GM18520 (cell line): ENCODE data around the gene SLC35D2.
"Not testable (repeated sequence)": the region's sequence is repeated elsewhere in the genome, so short reads cannot be mapped to it uniquely, and the experiment has no call there.

ENCODE experiments used
- ATAC-seq: cut with Tn5 transposase; IDR thresholded peaks from one replicate; pipeline ENCODE4 v1.9.1; 2021; ENCODE audit not compliant: unreplicated experiment

Gene SLC35D2

DNA sequence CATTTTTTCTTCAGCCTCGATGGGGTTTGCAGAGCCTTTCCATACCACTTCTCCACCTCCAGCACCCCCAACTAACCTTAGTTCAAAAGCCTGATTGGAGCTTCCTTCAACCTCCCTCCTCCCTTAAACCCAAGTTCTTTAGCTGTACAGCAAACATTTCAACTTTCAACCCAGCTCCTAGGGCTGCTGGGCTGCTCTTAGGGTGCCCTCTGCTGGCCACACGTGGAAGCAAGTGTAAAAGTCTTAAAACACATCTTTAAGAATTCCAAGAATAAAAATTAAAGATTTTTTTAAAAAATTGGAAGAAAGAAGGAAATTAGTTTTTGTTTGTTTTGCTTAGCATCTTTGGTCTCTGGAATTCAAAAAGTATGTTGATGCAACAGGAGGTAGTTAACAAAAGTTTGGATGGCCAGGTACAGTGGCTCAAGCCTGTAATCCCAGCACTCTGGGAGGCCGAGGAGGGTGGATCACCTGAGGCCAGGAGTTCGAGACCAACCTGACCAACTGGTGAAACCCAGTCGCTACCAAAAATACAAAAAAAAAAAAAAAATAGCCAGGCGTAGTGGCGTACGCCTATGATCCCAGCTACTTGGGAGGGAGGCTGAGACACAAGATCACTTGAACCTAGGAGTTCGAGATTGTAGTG is 66.1 kb downstream of the SLC35D2 start:
- ATAC-seq = no peak

DNA sequence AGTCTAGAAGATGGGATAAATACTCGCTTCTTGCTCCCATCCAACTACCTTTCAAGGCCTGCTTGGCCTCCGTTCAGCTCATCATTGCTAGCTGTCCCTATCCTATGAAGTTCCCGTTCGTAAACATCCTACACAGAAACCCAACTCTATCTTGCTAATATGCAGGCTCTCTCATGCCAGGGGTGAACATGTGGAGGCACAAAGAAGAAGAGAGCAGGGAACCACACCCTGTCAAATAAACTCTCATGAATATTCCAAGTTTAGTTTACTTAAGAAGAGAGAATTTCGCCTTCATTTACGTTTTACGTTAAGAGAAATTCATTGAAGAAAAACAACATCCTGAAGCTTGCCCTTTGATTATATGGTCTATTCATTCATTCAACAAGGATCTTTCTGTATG is 73.7 kb downstream of the SLC35D2 start:
- ATAC-seq = no peak

- not testable (repeated sequence) for ATAC-seq
Measured at GRCh38 chr9:96306958-96307357, 76.6 kb downstream of the SLC35D2 start.

DNA sequence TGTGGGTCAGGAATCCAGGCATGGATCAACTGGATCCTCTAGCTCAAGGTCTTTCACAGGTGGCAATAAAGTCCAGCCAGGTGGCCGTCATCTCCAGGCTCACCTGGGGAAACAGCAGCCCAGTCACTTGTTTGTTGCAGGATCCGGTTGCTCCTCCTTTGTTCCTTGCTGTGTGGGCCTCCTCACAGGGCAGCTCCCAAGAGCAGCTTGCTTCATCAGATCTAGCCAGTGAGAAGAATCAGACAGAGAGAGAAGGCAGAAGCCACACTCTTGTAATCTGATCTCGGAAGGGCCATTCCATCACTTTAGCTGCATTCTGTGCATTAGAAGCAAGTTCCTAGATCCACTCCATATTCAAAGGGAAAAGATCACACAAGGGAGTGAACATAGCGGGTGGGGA is 78.3 kb downstream of the SLC35D2 start:
- no peak for ATAC-seq

- ATAC-seq = no peak
Measured at GRCh38 chr9:96304230-96304629, 79.3 kb downstream of the SLC35D2 start.

- ATAC-seq = no peak
Measured at GRCh38 chr9:96302021-96302420, 81.5 kb downstream of the SLC35D2 start, which contains the start of gene HSD17B3. Gene HSD17B3 (minus strand): TSS chr9:96302176. CDS start chr9:96302104, 72 bp downstream.

- no peak for ATAC-seq
Measured at GRCh38 chr9:96299823-96300222, 83.7 kb downstream of the SLC35D2 start.

- no peak for ATAC-seq
Measured at GRCh38 chr9:96294159-96294545, 89.4 kb downstream of the SLC35D2 start.

GRCh38 chr9:96293498-96294158 is 89.9 kb downstream of the SLC35D2 start:
- no peak for ATAC-seq

DNA sequence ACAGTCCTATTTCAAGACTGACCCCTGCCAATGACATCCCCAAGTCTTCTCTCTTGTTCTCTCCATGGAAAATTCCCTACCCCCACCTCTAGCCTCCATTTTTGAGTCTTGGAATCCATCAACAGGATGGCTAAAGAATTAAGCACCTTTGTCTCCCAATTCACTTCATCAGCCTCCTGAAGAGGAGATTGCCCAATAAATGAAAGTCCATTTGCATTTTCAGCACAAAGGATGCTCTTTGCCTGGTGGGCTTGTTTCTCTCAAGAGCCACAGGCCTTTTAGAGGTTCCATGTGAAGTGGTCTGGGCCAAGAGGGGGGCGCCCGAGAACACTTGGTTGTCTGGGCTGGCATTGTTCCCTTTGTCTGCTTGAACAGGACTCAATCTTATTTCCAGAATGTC is 94.1 kb downstream of the SLC35D2 start:
- no peak for ATAC-seq

- no peak for ATAC-seq
Measured at GRCh38 chr9:96281641-96282040, 101.9 kb downstream of the SLC35D2 start.

GRCh38 chr9:96279932-96280331 is 103.6 kb downstream of the SLC35D2 start:
- ATAC-seq = no peak

- no peak for ATAC-seq
Measured at GRCh38 chr9:96274939-96275338, 108.6 kb downstream of the SLC35D2 start.
